ENCODE results near the gene CCDC12.

GRCh38 chr3:46922871-46923558 lies 53.5 kb downstream of the CCDC12 start:
- TF ChIP-seq CTCF (IDR thresholded peaks at IDR 0.05) (no peak), POLR2A (IDR thresholded peaks at IDR 0.05) (no peak)

All from uterus (tissue), 2 donors.